C4-2B (cell line): ENCODE data around the gene CXCR6.

Experiments
- CTCF ChIP-seq: fragments of 450-650 bp; conservative IDR thresholded peaks from 2 replicates; pipeline ENCODE4 v1.5.1; 2017; ENCODE audit warnings: mild to moderate bottlenecking
- ZFX ChIP-seq: fragments of 450-650 bp; IDR thresholded peaks from 2 replicates; pipeline ENCODE4 v1.6.1; 2017

GRCh38 chr3:45932112-45932511, 11.2 kb upstream of the CXCR6 start:
- no peak for TF ChIP-seq CTCF
- no peak for TF ChIP-seq ZFX
